ENCODE measurements around the gene PCBP3. TPM values are rescaled to one million over a fixed set of nuclear protein-coding genes. Genes with fewer than 3 reads are reported as not detected.

Gene PCBP3
- total and polyA plus RNA-seq, 2 of the 8 experiments (the other 6 are each of a cell fraction or from before 2014, with no cell fraction given) = 3.5 to 6.3 TPM

- Histone ChIP-seq H3K79me1 (ENCODE audit: low read depth, low read length) (no peaks in the 10 kb centered on the region), H3K4me3 (ENCODE audit: extremely low read depth in 1 of 4, insufficient read depth in 2 of 4, low read depth in 3 of 4, low read length in 4 of 4) (no peak overlapping the region), H3K14ac (ENCODE audit: insufficient read length) (no peak overlapping the region), H3K4ac (replicated peaks; ENCODE audit: insufficient read length, low read depth, low read length) (no peak overlapping the region), H3K18ac (ENCODE audit: extremely low read depth, low read length) (no peak overlapping the region), H3K56ac (replicated peaks; ENCODE audit: insufficient read length, low read depth, low read length) (no peak overlapping the region), H2AK5ac (ENCODE audit: low read depth, low read length) (no peak overlapping the region), H2BK15ac (ENCODE audit: low read length) (peak overlapping the region; percentile 46; the same call in 1 of the 2 replicates), H3K9ac (replicated peaks in 1 of 4; ENCODE audit: extremely low read depth in 1 of 4, low read depth in 3 of 4, low read length in 3 of 4) (no peak overlapping the region), H4K8ac (ENCODE audit: extremely low read depth, insufficient read depth, low read length) (no peak overlapping the region), H3K9me3 (ENCODE audit: insufficient read depth in 2 of 2, low read depth in 1 of 2, low read length in 1 of 2) (no peaks in the 10 kb centered on the region), H2BK120ac (replicated peaks; ENCODE audit: low read depth, low read length) (no peak overlapping the region), H3K79me2 (ENCODE audit: control insufficient read depth in 1 of 2, insufficient read depth in 2 of 2, low read length in 2 of 2) (no peaks in the 10 kb centered on the region), H3K23me2 (ENCODE audit: low read depth, low read length) (no peaks in the 10 kb centered on the region), H3K23ac (ENCODE audit: insufficient read length) (no peak overlapping the region), H4K5ac (ENCODE audit: insufficient read length, low read depth, low read length) (no peak overlapping the region), H4K20me1 (replicated peaks in 1 of 2; ENCODE audit: control insufficient read depth in 1 of 2, insufficient read depth in 2 of 2, low read length in 2 of 2) (no peaks in the 10 kb centered on the region), H3K36me3 (ENCODE audit: control insufficient read depth in 2 of 4, insufficient read depth in 4 of 4, low read length in 3 of 4) (no peaks in the 10 kb centered on the region), H4K91ac (replicated peaks; ENCODE audit: insufficient read length, low read length) (no peak overlapping the region), H3K4me1 (replicated peaks in 1 of 4; ENCODE audit: control insufficient read depth in 3 of 4, insufficient read depth in 4 of 4, low read length in 3 of 4) (peaks cover 0 to 5% (median 0%) of the 10 kb centered on the region in 4 experiments; a peak in 2 of 7 replicates), H2BK5ac (ENCODE audit: low read depth, low read length) (peak overlapping the region; percentile 44; the same call in 1 of the 2 replicates), H3K4me2 (ENCODE audit: insufficient read depth in 1 of 2, low read depth in 2 of 2, low read length in 2 of 2) (no peak overlapping the region), H3K27me3 (replicated peaks in 1 of 4; ENCODE audit: control insufficient read depth in 3 of 4, extremely low read depth in 1 of 4, insufficient read depth in 3 of 4, low read length in 3 of 4) (no peaks in the 10 kb centered on the region), H2BK12ac (ENCODE audit: low read depth, low read length) (0 out of 2 replicates have a peak overlapping the region, but pooled peaks have one; percentile 9), H3K27ac (ENCODE audit: low read depth, low read length) (no peak overlapping the region), H2AFZ (ENCODE audit: low read length) (no peak overlapping the region), H2BK20ac (ENCODE audit: low read length) (no peak overlapping the region)
- no peak for FAIRE-seq
- peak in 1 of 2 experiments; percentile 33 for DNase-seq (ENCODE audit: low read depth in 1 of 2, low spot score in 2 of 2)
- ChIA-PET CTCF (ENCODE audit: partially characterized antibody) (interaction anchor here (0.9 to 1.1 kb wide), 2 partner anchors 17 to 19 kb away, joined by 3 to 5 read pairs; no protein-coding TSS in a partner anchor), POLR2A (ENCODE audit: partially characterized antibody) (interaction anchor here (0.8 kb wide), 1 partner anchor 8 kb away, joined by 3 read pairs; no protein-coding TSS in a partner anchor)
- 89% methylated on average over 26 of the region's 26 CpGs; no CpG with 5 or more reads in 1 of the 2 experiments for whole genome bisulfite sequencing, 2 experiments (ENCODE audit: extremely low coverage in 1 of 2, insufficient coverage in 1 of 2, insufficient read length in 1 of 2, insufficient replicate concordance in 2 of 2, low coverage in 1 of 2, low lambda C conversion rate in 2 of 2, missing lambda C conversion rate in 1 of 2)
These were observed 217.1 kb downstream of the PCBP3 start for GRCh38 chr21:45860493-45861155.
